HG03442 (cell line): Measurements from ENCODE around the gene AMPD2.

Experiments
- ATAC-seq: cut with Tn5 transposase; IDR thresholded peaks from one replicate; pipeline ENCODE4 v1.9.1; 2021; ENCODE audit warnings: mild to moderate bottlenecking, moderate library complexity; ENCODE audit not compliant: unreplicated experiment

Gene AMPD2

DNA sequence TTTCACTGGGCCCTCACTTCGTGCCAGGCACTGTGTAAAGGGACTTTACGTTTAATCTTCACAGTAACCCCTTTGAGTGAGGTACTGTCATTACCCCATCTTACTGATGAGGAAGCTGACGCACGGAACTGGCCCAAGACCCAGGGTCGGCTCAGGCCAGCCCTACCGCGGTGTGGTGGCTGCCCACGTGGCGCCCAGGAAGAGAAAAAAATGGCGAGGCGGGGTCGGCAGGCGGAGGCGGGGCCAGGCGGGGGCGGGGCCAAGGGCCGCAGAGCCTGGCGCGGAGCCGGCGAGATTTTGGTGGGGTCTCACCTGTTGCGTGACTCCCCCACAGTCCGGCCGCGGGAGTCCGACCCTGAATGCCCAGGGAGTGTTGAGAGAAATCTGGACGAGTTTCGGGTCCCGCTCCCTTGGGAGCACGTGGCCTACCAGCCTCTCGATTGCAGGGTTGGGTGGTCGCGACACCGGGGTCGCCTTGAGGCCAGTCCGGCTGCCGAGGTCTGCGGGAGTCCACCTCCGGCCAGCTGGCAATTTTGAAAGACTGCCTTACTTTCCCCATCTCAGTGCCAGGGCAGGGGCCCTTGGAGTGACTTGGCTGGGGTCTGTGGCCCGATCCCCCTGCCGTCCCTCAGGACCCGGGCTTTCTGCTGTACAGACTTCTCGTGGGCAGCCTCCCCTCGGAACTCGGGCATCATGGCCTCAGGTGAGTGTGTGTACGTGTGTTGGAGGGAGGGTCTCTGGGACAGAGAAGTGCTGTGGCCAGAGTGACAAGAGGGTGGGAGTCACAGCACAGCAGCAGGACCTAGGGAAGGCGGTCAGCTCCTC is at the start of gene AMPD2, which contains the start of gene GNAT2:
AMPD2 (plus strand) TSS at position 262 of the 825 bp plus-strand sequence. CDS start 1,339 bp downstream, outside the sequence.
GNAT2 (minus strand) TSS at position 41 of the 825 bp plus-strand sequence. CDS start 6,746 bp downstream, outside the sequence.
- peak; percentile 41 for ATAC-seq

DNA sequence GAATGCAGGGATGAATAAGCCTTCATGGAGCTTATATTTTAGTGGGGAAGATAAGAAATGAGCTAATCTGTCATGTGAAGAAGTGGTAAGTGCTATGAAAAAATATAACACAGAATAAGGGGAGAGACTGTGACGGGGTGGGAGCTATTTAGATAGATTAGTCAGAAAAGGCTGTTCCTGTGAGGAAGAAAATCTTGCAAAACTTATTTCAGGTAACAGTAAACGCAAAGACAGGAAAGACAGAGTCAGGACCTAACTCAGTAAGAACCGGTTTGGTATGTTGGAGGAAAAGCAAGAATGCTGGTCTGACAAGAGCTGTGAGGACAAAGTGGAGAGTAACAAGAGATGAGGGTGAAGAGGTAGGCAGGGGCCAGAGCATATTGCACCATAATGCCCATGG is 49.2 kb upstream of the AMPD2 start:
- ATAC-seq: no peak

DNA sequence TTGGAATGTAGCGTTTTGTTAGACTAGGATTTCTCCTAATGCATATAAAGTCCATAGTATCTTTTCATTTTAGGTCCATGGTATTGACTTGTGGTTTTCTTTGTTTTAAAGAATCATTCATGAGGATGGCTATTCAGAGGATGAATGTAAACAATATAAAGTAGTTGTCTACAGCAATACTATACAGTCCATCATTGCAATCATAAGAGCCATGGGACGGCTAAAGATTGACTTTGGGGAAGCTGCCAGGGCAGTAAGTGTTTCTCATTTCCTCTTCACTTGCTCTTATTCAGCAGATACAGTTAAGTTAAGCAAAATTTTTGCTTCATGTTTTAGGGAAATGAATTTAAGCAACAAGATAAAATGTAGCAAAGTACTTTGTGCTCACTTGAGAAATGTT is 45.9 kb upstream of the AMPD2 start:
- no peak for ATAC-seq

DNA sequence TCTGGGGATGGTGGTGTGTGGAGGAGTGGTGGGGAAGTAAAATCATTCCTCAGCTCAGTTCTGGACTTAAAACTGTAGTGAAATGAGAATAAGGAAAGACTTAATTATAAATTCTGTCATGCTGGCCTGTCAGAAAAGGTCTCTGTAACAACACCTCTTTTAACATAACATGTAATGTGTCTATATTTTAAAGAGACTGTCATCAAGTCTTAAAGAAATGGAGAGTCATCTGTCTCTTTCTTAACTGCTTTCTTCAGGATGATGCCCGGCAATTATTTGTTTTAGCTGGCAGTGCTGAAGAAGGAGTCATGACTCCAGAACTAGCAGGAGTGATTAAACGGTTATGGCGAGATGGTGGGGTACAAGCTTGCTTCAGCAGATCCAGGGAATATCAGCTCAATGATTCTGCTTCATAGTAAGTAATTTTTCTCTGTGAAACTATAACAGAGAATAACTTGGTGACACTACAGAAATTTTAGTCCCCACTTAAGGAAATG is 40.6 kb upstream of the AMPD2 start:
- no peak for ATAC-seq

DNA sequence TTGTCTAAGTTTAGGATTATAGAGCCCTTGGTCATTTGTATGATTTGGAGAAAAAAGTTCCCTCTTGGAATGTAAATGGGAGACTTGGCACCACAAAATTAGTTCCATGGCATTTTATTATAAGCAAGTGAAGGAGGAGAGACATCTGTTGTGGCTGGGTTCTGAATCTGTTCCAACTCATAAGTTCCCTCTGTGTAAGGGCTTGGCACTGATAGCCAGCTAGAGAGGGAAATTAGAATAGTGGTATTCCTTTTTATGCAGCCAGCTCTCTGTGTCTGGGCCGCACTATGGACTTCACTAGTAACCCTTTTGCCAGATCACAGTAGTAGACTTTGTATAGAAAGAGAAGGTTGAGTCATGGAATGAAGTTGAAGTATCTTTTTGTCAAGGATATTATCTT is 40.1 kb upstream of the AMPD2 start:
- no peak for ATAC-seq

DNA sequence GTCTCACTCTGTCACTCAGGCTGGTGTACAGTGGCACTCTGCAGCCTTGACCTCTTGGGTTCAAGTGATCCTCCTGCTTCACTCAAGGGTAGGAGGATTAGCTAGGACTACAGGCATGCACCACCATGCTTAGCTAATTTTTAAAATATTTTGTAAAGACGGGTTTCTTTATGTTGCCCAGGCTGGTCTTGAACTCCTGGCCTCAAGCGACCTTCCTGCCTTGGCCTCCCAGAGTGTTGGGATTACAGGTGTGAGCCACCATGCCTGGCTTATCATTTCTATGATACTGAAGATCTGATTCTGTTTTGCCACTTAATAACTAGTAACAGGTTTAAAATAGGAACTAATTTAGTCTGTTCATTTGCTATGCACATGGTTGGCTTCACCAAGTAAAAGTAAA is 37.6 kb upstream of the AMPD2 start:
- no peak for ATAC-seq

DNA sequence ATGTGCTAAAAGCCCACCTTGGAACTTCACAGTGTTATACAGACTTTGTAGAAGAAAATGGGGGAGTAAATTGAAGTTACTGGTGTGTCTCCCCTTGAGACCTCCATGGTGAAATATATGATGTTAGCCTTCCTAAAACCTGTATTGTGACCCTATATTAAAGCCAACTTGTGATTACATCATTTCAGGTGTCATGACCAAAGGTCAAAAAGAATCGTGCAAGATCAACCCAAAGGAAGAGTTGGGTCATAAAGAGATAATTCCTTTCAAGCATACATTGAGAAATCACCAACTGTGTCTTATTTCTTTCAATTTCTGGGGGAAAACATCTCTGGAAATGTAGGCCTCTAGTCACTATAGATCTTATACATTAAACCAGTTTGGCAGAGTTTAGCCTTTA is 34.9 kb upstream of the AMPD2 start:
- no peak for ATAC-seq

DNA sequence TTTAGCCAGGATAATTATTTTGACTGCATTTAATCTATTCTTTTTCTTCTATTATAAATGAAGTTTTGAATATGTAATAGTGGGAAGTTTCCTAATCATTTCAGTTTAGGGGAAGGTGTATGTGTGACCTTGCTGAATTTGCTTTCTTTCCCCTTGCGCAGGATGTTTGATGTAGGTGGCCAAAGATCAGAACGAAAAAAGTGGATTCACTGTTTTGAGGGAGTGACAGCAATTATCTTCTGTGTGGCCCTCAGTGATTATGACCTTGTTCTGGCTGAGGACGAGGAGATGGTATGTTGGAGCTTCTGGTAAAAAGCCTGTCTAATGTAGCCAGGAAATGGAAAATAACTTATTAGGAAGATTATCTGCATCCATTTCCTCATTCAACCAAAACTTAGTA is 33.6 kb upstream of the AMPD2 start:
- no peak for ATAC-seq

DNA sequence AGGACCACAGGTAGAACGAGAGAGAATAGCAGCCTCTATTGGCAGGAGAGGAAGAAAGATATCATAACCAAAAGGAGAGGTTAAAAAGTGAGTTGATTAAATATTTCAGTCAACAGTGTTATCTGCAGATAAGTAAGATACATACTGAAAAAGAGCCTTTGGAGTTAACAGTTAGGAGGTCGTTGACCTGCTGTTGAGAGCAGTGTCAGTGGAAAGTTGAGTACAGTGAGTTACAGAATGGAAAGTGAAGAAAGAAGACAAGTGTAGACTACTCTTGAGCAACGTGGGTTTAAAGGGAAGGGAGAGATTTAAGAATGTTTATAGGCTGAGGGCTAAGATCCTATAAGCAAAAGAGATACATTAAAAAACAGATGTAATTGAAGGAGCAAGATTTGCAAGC is 30.5 kb upstream of the AMPD2 start:
- no peak for ATAC-seq

DNA sequence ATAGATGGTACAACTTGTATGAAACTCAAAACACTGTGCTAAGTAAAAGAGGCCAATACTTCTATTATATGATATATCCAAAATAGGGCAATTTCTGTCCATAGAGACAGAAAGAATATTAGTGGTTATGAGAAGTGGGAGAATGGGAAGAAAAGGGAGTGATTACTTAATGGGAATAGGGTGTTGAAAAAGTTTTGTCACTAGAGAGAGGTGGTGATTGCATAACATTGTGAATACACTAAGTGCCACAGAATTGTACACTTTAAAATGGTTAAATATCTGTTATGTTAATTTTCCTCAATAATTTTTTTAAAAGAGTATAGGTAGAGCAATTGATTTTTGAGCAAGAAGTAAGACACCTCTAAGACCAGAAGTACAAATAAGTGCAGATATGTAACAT is 30.0 kb upstream of the AMPD2 start:
- ATAC-seq: no peak

DNA sequence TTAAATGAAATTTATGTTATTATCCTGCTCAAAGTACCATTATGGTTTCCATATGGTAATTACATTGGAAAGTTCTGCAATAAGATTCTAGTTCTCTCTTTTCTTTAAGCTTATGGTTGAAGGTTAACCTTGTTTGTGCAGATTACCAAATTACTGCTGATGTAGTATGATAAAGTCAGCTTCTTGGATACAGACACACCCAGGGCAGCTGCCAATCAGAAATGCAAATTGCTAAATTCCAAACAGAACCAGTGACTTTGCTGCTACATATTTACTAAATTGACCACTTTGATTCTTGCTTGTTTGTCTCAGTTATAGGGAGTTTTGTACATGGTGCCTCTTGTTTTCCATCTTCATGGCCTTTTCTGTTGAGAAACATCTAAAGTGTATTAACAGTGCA is 26.7 kb upstream of the AMPD2 start:
- ATAC-seq: no peak

DNA sequence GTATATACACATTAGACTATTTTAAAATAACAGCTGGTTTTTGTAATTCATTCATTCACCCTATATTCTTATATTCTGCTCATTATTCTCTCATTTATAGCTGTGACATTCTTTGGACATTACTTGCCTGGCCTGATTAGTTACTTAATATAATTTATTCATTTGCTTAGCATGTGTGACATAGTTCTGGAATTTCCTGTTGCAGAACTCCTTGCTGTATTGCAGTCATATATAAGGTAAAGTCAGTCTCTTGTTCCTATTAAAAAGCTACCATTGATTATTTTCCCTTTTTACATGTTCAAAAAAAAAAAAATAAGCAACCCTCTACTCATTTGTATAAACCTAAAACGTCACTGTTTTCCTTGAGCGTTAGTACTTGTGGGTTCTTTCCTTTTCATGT is 24.1 kb upstream of the AMPD2 start:
- no peak for ATAC-seq

DNA sequence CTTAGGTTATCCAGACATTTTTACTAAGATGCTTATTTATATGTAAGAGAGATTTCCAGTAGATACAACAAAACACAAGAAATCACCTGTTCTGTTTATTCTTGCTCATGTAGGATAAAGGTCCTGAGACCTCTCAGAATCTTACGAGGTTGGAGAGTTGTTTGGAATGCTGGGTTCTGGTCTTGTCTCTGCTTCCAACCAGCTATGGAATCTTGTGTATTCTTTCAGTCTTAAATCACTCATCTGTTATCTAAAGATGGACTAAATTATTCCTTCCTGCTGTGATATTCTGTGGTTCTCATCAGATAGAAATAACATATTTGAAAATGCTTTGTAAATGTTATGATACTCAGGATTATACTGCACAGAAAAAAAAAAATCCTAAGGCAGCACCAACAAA is 21.5 kb upstream of the AMPD2 start:
- ATAC-seq: no peak

DNA sequence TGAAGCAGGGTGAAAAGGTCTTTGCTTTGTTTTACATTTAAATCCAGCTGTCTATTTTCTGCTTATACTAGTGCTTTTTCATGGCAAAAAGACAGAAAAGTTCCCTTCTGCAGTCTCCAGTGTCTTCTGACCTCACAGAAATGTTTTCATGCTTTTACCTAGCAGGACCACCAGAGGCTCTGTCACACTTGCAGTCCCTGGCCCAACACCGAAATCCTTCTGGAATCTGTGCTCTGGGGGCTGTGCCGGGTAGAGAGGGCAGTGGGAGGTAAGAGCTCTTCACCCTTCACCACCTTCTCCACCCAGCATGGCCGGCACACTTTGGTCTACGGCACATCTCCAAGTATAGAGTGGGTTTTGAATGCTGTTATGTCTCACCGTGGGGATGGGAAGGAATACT is 21.0 kb upstream of the AMPD2 start:
- no peak for ATAC-seq

DNA sequence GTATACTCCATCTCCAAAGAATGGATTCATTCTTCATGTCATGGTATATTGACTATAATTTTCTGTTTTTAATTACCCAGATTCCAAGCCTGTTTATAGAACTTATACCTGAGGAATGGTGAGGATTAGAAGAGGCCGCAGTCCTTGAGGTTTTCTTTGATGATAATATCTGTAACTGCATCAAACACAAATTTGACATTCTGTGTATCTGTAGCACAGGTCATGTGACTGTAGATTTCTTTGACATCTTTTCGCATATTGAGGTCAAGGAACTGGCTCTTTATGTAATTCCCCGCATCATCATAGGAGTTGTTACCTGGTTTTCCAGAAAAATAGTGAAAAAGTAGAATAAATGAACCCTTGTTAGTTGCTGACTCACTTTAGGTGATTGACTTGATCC is 16.4 kb upstream of the AMPD2 start:
- ATAC-seq: no peak

DNA sequence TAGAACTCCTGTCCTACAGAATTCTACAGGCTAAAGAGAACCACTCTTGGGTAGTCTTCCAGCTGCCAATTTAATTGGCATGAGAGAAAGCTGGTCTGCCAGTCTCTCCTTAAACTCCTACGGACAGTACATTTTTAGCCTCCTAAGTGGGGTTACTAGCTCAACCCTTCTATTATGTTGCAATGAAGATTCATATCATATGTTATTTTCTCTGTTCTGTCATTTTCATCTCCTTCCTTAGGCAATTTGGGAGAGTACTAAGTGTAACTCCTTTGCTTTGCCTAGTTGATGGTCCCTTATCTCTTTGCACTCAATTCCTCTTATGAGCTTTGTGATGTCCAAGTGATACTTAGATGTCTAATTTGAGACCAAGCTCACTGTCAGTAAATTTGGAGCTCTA is 14.3 kb upstream of the AMPD2 start:
- ATAC-seq: no peak

DNA sequence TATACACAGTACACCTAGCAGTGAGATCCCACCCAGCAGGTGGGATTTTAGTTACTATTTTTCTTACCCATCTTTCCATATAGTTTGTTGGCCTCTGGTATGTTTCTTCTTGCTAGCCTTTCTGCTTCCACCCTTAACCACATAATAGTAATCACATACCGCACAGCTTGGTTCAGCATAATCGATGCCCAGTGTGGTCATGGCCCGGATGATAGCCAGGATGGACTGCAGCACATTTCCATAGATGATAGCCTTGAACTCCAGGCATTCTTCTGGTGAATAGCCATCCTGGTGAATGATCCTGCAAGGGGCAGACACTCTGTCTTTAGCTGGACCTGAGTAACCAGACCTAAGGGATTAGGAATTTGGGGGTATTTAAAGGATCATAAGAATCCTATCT is 9.8 kb upstream of the AMPD2 start:
- ATAC-seq: no peak

DNA sequence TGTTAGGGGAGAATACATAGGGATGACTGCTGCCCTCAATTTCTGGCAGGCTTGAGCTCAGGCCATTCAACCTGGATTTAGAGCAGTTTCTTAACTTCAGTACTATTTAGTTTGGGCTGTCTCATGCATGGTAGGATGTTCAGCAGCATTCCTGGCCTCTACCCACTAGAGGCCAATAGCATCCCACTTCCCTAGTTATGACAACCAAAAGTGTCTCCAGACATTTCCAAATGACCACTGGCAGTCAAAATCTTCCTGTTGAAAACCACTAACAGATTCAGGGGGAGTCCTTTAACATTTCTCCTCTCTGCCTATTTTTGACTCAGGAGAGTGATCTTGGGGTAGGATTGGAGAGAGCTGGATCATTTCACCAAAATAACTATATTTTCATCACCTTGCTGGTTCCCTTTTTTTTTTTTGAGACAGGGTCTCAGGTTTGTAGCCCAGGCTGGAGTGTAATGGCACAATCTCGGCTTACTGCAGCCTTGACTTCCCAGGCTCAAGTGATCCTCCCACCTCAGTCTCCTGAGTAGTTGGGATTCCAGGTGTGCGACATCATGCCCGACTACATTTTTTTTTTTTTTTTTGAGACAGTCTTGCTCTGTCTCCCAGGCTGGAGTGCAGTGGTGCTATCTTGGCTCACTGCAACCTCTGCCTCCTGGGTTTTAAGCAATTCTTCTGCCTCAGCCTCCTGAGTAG is 8.9 kb upstream of the AMPD2 start:
- no peak for ATAC-seq

DNA sequence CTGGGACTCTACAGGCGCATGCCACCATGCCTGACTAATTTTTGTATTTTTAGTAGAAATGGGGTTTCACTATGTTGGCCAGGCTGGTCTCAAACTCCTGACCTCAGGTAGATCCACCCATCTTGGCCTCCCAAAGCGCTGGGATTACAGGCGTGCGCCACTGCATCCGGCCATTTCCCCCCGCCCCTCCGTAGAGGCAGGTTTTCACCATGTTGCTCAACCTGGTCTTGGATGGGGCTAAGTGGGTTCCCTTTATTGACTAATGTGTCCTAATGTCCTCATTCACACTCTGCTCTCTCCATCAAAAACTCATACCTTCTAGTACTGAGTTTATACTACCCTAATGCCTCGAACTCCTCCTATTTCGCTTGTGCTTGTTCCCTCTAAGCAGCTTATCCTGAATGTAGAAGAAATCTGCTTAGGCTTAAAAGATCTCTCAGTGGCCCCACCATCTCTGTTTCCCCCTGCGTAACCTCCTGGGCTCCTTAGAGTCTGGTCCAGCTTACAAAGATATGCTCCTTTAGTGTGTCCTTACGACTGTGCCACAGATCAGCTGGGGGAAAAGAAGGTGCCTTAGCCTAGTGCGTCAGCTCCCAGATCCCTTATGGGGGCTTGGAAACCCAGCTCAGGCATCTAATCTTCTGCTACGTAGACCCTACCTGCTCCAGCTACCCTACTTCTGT is 8.2 kb upstream of the AMPD2 start:
- ATAC-seq: no peak

DNA sequence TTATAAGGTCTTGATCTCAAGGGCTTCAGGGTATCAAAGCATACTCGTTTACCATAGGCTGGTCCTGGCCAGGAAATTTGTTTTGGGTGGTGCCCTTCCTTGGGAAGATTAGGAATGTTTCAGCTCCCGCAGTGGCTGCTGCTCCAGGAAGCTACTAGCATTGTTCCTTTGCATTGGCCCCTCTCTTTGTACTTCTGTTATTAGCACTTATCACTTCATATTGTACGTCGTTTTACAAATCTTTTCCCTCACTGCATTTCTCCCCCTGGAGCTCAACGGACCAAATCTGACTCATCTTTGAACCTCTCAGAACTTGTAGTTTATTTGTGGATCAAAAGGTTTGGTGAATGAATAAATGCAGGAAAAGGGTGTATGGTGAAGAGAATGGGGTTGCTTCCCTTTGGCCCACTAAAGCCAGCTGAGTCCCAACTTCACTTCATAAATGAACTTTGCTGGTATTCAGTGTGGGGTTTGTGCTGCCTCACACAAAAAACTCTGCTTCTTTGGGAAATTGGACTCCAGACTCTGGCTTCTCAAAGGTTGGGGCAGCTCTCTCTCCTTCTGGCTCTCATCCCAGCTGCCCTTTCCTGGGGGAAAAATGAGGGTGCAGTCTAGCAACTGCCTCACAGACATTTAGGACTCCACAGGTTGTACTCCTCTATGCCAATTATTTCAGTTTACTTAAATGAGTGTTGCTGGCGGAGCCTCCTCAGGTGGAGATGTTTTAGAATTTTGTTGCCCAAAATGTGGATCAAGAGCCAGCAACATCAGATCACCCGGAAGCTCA is 6.1 kb upstream of the AMPD2 start:
- ATAC-seq: no peak

DNA sequence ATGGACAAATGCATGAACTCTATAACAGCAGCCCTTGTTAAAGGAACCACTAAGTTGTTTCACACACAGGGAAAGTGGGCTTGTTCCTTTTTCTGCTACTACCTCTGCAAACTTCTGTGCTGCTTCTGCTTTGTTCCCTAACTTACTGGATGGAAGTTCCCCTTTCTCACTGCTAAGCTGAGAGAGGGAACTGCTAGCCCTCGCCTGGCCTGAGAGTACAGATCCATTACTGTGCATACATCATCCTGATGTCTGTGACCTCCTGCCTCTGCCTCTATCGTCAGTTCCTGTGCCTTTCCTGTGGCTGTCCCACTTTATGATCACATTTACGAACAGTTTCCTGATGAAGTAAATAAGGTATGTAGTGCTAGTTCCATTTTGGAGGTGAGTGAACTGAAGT is 3.8 kb upstream of the AMPD2 start:
- ATAC-seq: no peak
